Mucosa of descending colon (tissue), 3 donors: ENCODE measurements around the gene C12orf57. TPM values are rescaled to one million over a fixed set of nuclear protein-coding genes. Genes with fewer than 3 reads are reported as not detected.

Experiments used
- ATAC-seq: fragments of 200-7000 bp; cut with Tn5 transposase; one replicate; pipeline ENCODE4 v1.9.1; 2020; ENCODE audit warnings: mild to moderate bottlenecking, moderate library complexity
- DNase-seq, 3 donors: peaks; one replicate each; pipeline ENCODE4 v3.0.0-alpha.2; 2020
- H3K36me3 ChIP-seq: fragments of 200-600 bp; one replicate; pipeline ENCODE4 v1.8.0; 2021; ENCODE audit warnings: low read depth, mild to moderate bottlenecking
- H3K4me1 ChIP-seq: fragments of 200-600 bp; one replicate; pipeline ENCODE4 v1.8.0; 2021; ENCODE audit warnings: low read depth, mild to moderate bottlenecking
- H3K4me3 ChIP-seq: fragments of 200-600 bp; one replicate; pipeline ENCODE4 v1.8.0; 2021; ENCODE audit warnings: mild to moderate bottlenecking
- H3K9me3 ChIP-seq: fragments of 200-600 bp; one replicate; pipeline ENCODE4 v1.8.0; 2021; ENCODE audit warnings: mild to moderate bottlenecking
- CTCF ChIP-seq: fragments of 200-600 bp; IDR thresholded peaks from one replicate; pipeline ENCODE4 v1.8.0; 2022; ENCODE audit warnings: antibody characterized with exemption, mild to moderate bottlenecking
- intact Hi-C, 2 donors: fragments of 100-400 bp; cut with DNase I in 1 of 2; cut with micrococcal nuclease in 1 of 2; formaldehyde crosslinking; loops; one replicate each; pipeline versions ENCODE4 v1.11.0 to v1.11.1; 2022; cut with DNase I, micrococcal nuclease
- total RNA-seq, 3 donors: library from RNA; stranded (reverse); fragmentation: NEBNext Ultra II Directional in 2 of 3; extraction: Animal tissue kit (Norgen Biotek cat#: 25700) in 2 of 3; gene quantifications; one replicate each; pipeline versions ENCODE4 v1.2.1 to v1.2.4, GENCODE V29; 2021 to 2023
- donor health status: DM: no; HTN: no; CAD: no; lungs with moderate emphysema.
- donor health status: DM: no; HTN: no; CAD: no.
- donor health status: DM: no; HTN: yes; CAD: no.

The C12orf57 gene
- total RNA-seq, 3 donors from 2014 or later = 113 to 175 (median 130) TPM

GRCh38 chr12:6947615-6948014 lies 3.8 kb downstream of the C12orf57 start:
- intact Hi-C loops = no loop called here
- TF ChIP-seq CTCF = no peak
- H3K4me3 ChIP-seq = no peak overlapping the region
- H3K9me3 ChIP-seq = no peaks in the 10 kb centered on the region
- peak in 2 of 3 donors; percentile 25 to 37 for DNase-seq
- H3K36me3 ChIP-seq = peaks cover 6% of the 10 kb centered on the region
- no peak for ATAC-seq
- peaks cover 35% of the 10 kb centered on the region for H3K4me1 ChIP-seq

GRCh38 chr12:6948873-6949594 lies 5.2 kb downstream of the C12orf57 start:
- intact Hi-C loops = no loop called here
- Histone ChIP-seq H3K36me3 (no peaks in the 10 kb centered on the region), H3K4me1 (peaks cover 30% of the 10 kb centered on the region), H3K9me3 (no peaks in the 10 kb centered on the region), H3K4me3 (no peak overlapping the region)
- peak in 2 of 3 donors; percentile 32 to 57 for DNase-seq
- no peak for TF ChIP-seq CTCF
- ATAC-seq = no peak

- Histone ChIP-seq H3K4me1 (peaks cover 27% of the 10 kb centered on the region), H3K36me3 (no peaks in the 10 kb centered on the region), H3K4me3 (no peak overlapping the region), H3K9me3 (no peaks in the 10 kb centered on the region)
- ATAC-seq = no peak
- intact Hi-C loops = no loop called here
- peak in 2 of 3 donors; percentile 15 to 42 for DNase-seq
- no peak for TF ChIP-seq CTCF
Measured at GRCh38 chr12:6950401-6950801, 6.6 kb downstream of the C12orf57 start.

- Histone ChIP-seq H3K4me3 (no peak within 1 kb of the TSS), H3K9me3 (no peaks in the 10 kb centered on the region), H3K36me3 (no peaks in the 10 kb centered on the region), H3K4me1 (peaks cover 21% of the 10 kb centered on the region)
- ATAC-seq (peak; percentile 32), DNase-seq (peak; percentile 58 to 92 (median 76))
- no peak for TF ChIP-seq CTCF
- intact Hi-C loops = no loop called here
Measured at GRCh38 chr12:6950811-6951540, 7.2 kb downstream of the C12orf57 start, which contains the start of gene PTPN6. PTPN6 (plus strand) TSS chr12:6951356; CDS start chr12:6951513, 157 bp downstream.

GRCh38 chr12:6951551-6952120 lies 7.8 kb downstream of the C12orf57 start:
- no peak overlapping the region for H3K4me3 ChIP-seq
- intact Hi-C loops = no loop called here
- peak in 2 of 3 donors; percentile 31 to 58 for DNase-seq
- H3K9me3 ChIP-seq = no peaks in the 10 kb centered on the region
- no peak for TF ChIP-seq CTCF
- peaks cover 16% of the 10 kb centered on the region for H3K4me1 ChIP-seq
- H3K36me3 ChIP-seq = no peaks in the 10 kb centered on the region
- no peak for ATAC-seq
